NCI-H82 treated with DMSO at 0.1 percent for 48 hours (cell line): Measurements from ENCODE around the gene CACNA2D4.
A peak's percentile ranks its signal among the peaks of the same experiment; 100 is the strongest.
"Not testable (repeated sequence)": the region's sequence is repeated elsewhere in the genome, so short reads cannot be mapped to it uniquely, and the experiment has no call there.

ENCODE experiments used
- DNase-seq: peaks from one replicate; lab custom pipeline; 2025; ENCODE audit not compliant: unreplicated experiment; lab: John Stamatoyannopoulos, UW

The CACNA2D4 gene, protein sequence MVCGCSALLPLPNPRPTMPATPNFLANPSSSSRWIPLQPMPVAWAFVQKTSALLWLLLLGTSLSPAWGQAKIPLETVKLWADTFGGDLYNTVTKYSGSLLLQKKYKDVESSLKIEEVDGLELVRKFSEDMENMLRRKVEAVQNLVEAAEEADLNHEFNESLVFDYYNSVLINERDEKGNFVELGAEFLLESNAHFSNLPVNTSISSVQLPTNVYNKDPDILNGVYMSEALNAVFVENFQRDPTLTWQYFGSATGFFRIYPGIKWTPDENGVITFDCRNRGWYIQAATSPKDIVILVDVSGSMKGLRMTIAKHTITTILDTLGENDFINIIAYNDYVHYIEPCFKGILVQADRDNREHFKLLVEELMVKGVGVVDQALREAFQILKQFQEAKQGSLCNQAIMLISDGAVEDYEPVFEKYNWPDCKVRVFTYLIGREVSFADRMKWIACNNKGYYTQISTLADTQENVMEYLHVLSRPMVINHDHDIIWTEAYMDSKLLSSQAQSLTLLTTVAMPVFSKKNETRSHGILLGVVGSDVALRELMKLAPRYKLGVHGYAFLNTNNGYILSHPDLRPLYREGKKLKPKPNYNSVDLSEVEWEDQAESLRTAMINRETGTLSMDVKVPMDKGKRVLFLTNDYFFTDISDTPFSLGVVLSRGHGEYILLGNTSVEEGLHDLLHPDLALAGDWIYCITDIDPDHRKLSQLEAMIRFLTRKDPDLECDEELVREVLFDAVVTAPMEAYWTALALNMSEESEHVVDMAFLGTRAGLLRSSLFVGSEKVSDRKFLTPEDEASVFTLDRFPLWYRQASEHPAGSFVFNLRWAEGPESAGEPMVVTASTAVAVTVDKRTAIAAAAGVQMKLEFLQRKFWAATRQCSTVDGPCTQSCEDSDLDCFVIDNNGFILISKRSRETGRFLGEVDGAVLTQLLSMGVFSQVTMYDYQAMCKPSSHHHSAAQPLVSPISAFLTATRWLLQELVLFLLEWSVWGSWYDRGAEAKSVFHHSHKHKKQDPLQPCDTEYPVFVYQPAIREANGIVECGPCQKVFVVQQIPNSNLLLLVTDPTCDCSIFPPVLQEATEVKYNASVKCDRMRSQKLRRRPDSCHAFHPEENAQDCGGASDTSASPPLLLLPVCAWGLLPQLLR

DNA sequence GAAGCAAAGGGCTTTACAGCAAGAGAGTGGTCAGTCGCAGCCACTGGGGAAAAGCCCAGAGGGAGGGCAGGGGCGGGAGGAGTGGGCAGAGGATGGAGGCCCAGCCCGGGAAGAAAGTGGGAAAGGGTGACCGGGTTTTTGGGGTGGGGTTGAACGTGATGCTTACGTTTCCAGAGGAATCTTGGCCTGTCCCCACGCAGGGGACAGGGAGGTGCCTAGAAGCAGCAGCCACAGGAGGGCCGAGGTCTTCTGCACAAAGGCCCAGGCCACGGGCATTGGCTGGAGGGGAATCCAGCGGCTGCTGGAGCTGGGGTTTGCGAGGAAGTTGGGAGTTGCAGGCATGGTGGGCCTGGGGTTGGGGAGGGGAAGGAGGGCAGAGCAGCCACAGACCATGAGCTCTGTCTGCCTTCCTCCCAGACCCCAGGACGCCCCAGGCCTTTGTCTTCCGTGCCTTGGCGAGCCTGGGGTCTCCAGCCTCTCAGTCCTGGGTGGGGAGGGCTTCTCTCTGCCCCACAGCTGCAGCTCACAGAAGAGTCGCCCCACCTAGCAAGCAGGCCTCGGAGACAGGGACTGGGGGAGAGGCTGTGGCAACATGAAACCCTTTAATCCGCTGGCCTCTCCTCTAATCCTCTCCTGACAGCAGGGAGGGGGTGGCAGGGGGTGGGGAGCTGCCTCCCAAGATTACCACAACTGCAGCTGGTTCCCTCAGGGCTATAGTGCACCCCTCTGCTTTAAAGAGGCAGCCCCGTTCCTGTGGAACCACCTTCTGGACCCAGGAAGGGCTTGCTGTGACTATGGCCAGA is at the start of gene CACNA2D4:
TSS of gene CACNA2D4 (minus strand) at position 572 of the 803 bp plus-strand sequence. CDS start at position 393, 179 bp downstream.
- DNase-seq: peak; percentile 93

DNA sequence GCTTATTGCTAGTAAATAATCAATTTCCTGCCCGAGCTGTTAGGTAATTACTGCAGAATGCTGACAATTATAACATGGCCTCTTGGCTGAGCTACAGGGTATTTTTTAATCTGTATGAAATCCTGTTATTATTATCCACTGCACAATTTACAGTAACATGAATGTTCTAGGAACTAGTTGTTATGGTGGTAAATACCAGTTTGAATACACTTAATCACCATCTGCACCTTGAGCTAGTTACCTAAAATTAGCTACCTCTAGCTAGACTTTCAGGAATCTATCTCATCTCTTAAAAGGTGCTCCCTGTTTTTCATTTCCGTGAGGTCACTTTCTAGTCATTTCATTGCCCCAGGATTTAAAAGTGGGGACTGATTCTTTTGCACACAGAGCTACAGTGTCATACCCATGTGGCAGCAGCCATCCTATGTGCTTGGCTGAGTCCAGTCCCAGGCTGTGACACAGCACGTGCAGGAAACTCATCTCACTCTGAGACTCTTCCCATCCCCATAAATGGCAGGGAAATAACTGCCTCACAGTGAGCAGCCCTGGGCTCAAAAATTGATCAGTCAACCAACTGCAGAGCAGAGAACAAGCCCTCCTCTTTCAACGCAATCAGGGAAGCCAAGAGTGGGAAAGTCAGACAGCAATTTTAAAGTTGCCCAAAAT is 48.2 kb upstream of the CACNA2D4 start:
- DNase-seq: no peak

DNA sequence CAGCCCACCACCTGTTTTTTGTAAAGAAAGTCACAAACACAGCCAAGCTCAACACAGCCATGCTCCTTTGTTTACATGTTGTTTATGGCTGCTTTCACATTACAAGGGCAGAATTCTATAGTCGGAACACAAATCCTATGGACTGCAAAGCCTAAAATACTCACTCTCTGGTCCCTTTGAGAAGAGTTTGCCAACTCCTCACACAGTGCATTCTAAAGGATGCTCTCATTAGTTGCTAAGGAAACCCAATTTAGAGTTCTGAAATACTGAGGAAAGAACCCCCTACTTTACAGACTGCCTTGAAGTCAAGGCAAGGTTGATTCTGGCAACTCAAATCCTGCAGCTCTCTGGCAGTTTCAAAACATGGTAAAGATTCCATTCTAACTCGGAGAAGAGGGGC is 47.5 kb upstream of the CACNA2D4 start:
- DNase-seq: no peak

DNA sequence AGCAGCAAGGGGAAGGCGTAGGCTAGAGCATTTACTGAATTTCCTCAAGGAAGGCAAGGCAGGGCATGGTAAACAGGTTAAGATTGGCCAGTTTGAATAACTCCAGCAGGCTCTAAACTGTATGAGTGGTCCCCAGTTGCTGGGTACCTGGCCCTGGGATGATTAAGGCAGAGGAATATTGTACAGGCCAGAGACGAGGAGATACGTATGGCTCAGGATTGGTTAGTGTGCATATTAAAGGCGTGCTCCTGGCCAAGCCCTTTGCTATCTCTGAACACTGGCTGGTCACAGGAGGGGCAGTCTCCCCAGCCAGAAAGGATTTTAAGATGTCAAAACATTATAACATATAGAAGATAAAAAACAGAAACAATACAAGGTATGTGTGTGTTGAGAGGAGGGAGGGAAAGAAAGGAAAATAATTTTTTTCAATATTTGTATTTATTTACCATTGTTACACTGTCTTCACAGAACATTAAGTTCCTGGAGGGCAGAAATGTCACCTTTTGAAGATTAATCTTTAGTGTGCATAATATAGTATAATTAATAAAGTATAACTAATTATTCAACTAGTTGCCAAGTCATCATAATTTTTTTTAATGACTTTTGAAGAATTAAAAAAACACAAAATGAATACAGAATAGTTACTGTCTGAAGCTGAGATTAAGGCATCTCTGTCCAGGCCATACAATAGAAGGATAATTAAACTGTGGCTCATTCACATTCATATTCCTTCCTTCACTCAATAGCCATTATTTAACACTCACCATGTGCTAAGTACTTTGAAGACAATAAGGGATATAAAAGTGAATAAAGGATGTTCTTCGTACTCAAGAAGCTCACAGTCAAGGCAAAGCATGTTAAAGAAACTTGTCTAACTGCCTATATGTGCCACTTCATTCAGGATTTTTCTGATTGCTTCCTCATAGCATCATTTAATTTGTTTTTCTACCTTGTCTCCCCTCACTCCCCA is 43.9 kb upstream of the CACNA2D4 start:
- no peak for DNase-seq

DNA sequence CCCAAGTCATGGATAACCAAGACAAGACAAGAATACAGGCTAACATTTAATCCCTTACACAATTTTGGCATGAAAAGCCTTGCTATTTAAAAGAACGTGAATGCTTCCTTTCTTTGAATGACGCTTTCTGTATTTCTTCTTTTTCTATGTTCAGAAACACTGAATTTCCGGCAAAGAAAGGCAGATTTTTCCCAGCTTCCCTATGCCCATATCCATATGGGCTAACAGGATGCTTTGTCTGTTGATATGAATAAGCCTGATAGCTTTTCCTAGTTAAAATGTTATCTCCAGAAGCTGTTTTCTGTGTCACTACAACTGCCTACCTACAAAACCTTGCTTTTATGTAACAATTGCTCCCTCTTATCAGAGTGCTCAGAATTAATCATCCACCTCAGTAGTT is 38.3 kb upstream of the CACNA2D4 start:
- DNase-seq: no peak

DNA sequence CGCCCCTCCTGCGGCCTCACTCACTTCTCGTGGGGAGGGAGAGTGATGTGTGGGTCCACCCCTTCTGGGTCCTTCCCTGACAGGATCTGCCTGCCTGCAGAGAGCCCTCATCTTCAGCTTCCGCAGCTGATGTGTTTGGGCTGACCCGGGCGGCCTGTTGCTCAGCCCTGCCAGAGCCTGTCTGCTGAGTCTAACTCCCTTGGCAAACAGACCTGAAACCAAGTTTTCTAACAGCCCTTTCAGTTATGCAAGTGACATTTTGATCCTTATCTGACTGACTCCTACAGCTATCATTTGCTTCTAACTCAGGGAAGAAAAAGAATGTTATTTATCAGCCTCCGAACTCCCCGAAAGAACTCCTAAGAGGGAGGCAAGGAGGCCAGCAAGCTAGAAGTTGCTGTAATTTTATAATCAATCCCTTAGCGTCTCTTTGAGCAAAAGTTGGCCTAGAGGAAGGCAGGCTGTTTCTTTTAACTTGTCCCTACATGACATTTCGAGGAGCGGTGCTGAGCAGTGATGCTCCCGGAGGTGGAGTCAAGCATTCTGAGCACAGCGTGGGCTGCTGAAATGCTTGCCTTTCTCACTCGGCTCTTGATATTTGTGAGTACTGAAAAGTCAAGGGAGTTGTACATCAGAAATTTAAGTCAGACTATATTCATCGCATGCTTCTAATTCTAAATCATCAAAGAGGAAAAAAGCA is 31.5 kb upstream of the CACNA2D4 start:
- DNase-seq: no peak

DNA sequence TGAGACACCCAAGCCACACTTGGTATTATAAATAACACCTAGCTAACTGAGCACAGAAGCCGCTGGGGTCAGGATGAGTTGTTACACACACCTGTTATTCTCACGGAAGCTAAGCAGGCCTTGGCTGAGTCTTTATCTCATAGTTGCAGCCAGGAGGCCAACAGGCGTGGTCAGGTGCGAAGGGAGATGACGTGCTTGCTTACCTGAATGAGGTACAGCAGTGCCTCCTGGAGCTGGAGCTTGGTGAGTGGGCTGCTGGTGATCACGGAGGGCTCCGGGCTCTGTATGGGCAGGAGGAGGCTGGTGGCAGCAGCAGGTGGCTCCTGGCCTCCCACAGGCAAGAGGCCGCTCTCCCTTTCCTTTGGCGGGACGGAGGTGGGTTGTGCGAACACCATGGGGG is 30.4 kb upstream of the CACNA2D4 start:
- DNase-seq: no peak

DNA sequence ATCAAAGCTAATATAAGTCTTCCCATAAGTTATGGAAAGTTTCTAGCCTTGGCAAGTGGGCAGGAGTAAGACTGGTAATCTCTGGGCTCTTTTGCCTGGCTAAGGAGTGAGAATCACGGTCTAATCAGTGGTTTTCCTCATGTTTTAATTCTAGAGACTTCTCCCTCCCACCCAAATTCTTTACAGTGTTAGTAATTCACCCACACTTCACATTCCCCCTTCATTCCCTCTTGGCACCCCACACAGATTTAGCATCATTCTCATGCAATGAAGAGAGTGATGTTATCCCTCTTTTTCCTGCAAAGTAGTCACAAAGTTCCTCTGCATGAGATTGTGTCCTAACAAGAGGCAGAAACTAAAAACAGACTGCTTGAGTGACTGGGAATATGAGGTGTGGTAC is 28.6 kb upstream of the CACNA2D4 start:
- DNase-seq: no peak

DNA sequence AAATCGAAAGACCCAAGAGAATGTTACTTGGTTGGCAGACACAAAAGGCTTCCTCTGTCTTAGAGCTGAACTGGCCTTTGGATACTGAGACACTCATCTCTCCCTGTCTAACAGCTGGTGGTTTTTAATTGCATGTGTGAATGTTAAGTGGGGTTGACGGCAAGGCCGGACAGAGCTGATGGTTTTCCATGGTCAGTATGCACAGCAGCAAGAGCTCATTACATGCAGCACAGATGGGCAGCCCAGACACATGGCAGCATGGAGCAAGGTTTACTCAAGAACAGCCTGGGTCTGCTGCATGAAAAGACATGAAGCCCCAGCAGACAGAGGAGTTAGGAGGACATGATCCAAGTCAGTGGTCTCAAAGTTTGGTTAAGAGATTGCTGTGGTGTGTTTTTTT is 27.8 kb upstream of the CACNA2D4 start:
- no peak for DNase-seq

DNA sequence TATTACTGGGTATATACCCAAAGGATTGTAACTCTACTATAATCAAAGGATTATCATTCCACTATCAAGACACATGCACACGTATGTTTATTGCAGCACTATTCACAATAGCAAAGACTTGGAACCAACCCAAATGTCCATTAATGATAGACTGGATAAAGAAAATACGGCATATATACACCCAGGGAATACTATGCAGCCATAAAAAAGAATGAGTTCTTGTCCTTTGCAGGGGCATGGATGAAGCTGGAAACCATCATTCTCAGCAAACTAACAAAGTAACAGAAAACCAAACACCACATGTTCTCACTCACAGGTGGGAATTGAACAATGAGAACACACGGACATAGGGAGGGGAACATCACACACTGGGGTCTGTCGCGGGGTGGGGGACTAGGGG is 27.1 kb upstream of the CACNA2D4 start:
- DNase-seq: not testable (repeated sequence)

DNA sequence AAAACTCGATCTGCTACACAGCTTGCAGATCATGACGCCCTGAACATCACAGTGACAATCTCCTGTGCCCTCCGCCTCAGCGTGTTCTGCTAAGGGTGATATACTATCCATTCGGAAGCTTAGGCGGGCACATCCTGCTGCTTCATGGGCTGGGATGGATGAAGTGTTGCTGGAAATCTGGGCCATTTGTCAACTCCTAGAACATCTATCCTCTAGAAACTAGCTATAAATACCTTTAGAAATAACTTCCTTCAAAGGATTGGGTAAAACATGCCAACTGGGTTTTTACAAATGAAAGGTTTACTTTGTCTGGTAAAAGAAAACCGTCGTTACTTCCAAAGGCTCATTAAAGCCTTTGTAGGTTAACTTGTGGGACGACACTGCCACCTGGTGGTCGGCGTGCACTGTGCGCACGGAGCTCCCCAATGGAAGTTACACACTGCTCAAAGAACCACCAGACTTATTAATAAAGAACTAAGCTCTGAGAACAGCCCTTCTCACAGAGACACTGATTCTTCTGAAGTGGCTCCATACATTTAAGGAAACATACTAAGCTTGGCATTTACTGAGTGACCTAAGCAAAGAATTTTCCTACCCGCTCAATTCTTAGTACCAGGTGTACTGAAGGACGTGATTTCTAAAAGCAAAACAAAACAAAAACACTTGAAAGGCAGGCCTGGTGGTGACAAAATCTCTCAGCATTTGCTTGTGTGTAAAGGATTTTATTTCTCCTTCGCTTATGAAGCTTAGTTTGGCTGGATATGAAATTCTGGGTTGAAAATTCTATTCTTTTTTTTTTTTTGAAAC is 21.6 kb upstream of the CACNA2D4 start:
- DNase-seq: peak; percentile 38

DNA sequence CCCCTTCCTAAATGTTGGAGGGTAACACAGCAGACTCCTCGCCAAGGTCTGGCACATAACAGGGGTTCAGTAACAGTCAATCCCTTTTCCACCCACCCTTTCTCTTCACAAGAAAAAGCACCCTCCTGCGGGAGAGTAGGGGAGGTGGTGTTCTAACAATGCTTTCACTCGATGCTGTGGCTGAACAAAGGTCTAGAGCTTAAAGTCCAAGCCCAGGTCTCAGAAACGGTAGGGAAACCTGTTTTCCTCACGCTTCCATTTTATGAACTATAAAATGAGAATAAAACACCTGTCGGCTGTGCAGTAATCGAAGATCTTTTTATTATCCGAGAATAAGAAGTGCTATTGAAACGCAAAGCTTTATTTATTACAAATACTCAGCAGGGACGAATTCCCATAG is 20.9 kb upstream of the CACNA2D4 start:
- no peak for DNase-seq

DNA sequence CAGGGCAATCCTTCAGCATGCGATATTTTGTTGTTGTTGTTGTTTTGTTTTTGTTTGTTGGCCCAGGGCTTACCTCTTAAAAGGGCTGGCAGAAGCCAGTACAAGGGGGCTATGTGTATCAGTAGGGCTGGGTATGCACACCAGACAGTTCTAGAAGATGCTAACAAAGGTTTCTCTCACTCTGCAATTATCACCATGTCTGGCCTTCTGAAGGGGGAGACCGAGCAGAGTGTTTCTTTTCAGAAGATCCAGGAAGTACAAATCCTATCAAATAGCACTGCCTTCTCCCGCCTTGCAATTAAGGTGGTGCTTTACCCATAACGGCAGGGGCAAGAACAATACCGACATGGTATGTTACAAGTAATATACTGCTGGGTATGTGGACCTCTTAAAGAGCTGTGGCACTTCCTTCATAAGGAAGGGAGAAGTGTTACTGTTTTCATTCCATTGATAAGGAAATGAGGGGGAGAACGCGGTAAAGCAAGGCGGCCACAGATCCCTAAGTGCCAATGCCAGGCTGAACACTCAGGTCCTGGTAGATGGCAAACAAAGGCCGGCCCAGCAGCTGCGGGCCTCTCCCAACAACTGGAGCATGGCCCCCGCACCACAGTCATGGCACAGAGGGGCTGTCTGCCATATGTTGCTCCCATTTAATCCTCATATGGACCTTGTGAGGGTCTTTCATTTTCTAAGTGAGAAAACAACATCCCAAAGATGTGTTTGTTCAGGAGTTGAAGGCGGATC is 19.2 kb upstream of the CACNA2D4 start:
- no peak for DNase-seq

DNA sequence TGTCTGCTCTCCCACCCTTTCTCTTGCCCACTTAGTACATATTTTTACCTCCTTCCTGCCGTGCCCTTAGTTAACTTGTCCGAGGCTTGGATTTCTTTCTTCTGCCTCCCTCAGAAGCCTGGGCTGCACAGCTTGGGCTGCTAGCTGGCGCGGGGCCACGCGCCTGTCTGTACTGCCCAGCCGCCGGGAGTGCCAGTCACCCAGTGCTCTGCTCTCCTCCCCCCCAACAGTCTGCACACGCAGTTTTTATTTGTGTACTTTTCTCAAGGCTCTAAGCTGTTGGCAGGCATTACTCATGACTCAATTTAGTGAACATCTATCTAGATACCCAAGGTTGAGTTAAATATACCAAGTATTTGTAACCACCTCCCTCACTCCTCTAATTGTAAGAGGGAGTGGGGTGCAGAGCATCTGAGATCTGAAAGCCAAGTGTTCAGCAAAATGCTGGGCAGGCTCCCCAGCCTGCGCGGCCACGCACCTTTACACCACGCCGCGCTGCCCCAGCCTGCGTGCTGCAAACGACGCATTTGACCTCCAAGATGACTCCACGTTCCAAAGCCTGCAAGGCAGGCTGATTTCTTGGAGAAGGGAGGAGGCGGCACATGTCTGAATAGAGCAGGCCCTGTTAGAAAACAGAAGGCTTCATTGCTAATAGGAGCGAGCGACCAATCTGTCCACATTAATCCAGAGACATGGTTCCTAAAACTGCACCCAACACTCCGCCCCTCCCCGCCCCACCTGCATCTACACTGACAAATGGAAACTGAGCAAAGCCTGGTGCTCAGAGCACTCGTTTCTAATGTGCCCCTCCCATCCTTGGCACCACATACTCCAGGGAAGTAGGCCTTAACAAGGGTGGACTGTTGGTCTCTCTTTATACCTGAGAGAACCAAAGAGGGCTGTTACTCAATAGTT is 18.2 kb upstream of the CACNA2D4 start:
- no peak for DNase-seq

DNA sequence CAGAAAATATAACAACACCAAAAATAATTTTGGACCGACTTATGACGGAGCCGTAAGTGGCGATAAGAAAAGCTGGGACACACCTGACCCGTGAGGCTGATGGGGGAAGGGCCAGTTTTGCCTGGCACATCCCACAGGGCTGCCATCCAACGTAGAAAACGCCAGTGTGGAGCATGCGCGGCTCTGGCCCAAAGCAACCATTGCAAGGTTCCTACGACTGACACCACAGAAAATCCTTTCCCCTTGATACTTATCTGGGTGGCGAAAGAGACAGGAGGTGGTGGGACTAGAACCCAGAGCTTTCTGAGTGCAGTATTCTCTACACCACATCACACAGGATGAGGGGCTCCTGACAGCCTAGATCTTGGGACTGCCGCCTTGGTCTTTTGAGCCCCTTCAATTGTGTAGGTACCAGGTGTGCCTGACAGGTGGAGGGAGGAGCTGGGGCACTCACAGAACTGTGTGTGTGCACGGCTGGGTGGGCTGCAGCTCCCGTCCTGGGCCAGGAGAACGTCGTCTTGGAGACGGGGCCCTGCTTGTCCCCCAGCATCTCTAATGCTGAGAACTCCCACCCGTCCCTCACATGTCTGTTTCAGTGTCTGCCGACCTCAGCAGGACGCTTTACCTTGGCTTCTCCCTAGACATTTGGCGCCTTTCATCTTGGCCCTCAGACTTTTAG is 17.4 kb upstream of the CACNA2D4 start:
- DNase-seq: no peak
